Tongue (tissue), 2 donors: Measurements from ENCODE around the gene CD48. TPM values are rescaled to one million over a fixed set of nuclear protein-coding genes. Genes with fewer than 3 reads are reported as not detected.

Experiments
- DNase-seq: peaks from one replicate; pipeline ENCODE4 v3.0.0-alpha.2; 2015
- total RNA-seq: library from RNA; depleted of rRNA; stranded (reverse); fragments of >200 nt; gene quantifications from one replicate; pipeline ENCODE4 v1.2.3, GENCODE V29; 2014

CD48 gene
- total RNA-seq, 1 donor from 2014 or later, result 3.3 TPM

DNA sequence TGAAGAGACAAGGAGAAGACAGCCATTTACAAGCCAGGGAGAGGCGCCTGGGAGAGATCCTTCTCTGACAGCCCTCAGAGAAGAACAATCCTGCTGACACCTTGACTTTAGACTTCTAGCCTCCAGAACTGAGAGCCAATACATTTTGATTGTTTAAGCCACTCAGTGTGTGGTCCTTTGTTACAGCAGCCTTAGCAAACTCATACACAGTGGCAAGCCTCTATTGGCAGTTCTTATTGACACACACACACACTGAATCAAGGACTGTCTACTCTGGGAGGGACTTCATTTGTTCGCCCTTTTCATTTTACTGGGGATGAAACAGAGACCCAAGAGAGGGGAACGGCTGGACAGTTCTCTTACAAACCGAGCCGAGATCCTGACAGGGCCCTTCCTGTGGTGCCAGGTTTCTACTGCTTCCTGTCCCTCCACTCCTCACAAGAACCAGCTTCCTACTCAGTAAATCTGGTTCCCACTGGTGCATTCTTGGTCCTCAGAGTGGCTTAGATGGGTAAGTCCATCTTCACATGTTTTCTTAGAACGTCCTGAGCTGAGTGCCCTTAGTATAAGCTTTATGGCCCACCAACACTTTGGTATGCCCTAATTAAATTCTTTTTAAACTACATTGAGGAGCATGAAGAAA lies 79.5 kb downstream of the CD48 start:
- no peak for DNase-seq

DNA sequence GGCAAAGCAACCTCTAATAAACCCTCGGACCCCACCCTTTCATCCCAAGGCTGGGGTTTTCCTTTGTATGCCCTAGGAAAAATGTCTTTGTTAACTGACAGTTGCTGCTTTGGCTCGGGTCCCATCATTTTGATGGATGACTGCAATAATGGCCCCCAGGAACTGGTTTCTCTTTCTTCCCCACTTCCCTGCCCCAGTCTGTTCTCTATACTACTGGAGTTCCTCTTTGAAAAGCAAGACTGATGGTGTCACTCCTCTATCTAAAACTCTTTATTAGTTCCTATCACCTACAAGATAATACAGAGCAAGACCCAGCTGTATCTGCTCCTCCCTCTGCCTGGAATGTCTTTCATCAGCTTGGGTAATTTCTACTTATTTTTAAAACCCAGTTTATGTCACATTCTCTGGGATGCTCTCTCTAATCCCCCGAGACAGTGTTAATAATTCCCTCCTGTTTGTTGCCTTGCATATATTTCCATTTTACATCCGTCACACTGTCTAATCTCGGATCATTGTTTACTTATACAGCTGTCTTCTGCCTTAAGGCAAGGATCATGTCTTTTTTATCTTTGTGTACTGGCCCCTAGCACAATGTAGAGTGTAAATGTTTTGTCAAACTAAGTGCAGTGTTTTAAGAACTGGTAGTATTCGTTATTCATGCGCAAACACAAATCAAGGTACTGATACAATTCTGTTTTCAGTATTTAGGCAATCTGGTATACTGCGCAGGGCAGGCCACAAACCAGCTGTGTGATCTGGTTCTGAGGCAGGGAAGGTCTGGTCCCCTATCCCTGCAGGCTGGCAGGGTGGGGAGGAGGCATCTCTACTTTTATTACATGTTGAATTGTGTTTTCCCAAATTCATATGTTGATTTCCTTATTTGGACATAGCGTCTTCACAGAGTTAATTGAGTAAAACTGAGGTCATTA lies 80.8 kb downstream of the CD48 start:
- peak; percentile 3 for DNase-seq

DNA sequence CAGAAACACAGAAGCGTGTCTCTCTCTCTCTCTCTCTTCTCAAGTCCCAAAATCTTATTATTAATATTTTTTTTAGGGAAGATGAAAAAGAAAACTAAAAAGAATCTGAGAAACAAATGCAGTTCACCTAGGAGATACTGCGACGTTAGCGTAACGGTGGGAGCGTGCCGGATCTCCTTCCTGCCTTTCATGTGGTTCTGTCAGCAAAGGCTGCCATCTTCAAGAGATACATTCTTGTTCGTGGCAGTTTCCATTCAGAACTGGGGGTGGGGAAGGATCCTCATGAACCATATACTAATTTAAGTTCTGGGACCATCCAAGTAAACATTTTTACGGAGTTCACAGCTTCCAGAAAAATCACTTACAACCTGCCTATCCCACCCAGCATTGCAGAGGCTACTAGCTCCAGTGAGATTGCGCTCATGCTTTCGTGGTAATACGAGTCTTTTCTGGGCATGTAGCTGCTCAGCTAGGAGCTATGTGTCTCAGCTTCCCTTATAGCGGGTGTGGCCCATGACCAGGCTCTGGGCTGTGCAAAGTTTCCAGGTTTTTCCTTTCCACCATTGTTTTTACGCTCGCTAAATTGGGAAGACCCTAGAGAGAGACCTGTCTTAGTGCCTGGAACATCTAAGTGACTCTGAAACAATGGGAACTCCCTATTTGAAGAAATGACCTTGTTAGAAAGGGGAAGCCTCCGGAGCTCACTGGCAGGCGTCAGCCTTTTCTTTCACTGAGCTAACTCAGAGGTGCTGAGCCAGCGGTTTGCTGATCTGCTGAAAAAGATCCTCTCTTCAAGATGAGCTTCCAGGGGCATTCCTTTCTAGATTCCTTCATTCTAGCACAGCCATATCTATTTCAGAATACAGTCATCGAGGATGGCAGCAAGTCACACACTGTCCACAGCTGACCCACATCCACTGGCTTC lies 82.1 kb downstream of the CD48 start:
- DNase-seq, result peak; percentile 24

DNA sequence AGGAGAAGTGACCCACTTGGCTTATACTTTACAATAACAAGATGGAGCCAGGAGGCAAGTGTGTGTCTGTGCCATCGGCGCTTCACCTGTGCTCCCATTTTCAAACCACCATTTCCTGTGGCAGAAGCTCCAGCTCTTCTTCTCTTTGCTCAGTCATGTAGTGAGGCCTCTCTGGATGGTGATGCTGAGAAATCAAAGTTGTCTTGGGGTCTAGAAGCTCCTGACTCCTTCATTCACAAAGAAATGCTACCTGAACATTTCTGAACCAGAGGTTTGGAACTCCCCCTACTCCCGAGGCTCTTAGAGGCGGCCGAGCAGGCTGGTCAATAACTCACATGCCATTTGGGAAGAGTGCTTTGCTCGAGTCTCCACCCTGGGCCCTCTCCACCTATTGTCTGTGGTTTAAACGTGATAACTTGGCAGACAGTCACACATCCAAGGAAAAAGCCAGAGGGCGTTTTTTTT lies 82.8 kb downstream of the CD48 start:
- no peak for DNase-seq

Other genes starting within 250 kb of the CD48 start
- not detected for gene SLAMF6, start 188.6 kb downstream of the CD48 start, total RNA-seq
- gene CD84, start 132.3 kb downstream of the CD48 start, total RNA-seq, result 3.2 TPM
- 0.21 TPM for gene SLAMF1, start 64.8 kb downstream of the CD48 start, total RNA-seq
- gene SLAMF7, start 27.4 kb upstream of the CD48 start, total RNA-seq, result 0.41 TPM
- gene LY9, start 84.4 kb upstream of the CD48 start, total RNA-seq, result 0.62 TPM
- gene CD244, start 151.1 kb upstream of the CD48 start, total RNA-seq, result not detected
- 0.62 TPM for gene ITLN1, start 173.4 kb upstream of the CD48 start, total RNA-seq
- gene ITLN2, start 243.0 kb upstream of the CD48 start, total RNA-seq, result not detected